ENCODE data around the gene MBOAT7.
"Not testable (repeated sequence)": the region's sequence is repeated elsewhere in the genome, so short reads cannot be mapped to it uniquely, and the experiment has no call there.

MBOAT7 gene, protein sequence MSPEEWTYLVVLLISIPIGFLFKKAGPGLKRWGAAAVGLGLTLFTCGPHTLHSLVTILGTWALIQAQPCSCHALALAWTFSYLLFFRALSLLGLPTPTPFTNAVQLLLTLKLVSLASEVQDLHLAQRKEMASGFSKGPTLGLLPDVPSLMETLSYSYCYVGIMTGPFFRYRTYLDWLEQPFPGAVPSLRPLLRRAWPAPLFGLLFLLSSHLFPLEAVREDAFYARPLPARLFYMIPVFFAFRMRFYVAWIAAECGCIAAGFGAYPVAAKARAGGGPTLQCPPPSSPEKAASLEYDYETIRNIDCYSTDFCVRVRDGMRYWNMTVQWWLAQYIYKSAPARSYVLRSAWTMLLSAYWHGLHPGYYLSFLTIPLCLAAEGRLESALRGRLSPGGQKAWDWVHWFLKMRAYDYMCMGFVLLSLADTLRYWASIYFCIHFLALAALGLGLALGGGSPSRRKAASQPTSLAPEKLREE

GRCh38 chr19:54189145-54189734, at the start of gene MBOAT7:
TSS of gene MBOAT7 (minus strand) at chr19:54189580. CDS start at chr19:54188508, 1,072 bp downstream.
- DNase-seq, result no peak

- DNase-seq, result no peak
Measured at GRCh38 chr19:54233941-54234340, 44.6 kb upstream of the MBOAT7 start.

- DNase-seq, result peak; percentile 88
Measured at GRCh38 chr19:54231077-54231931, 41.9 kb upstream of the MBOAT7 start.

DNA sequence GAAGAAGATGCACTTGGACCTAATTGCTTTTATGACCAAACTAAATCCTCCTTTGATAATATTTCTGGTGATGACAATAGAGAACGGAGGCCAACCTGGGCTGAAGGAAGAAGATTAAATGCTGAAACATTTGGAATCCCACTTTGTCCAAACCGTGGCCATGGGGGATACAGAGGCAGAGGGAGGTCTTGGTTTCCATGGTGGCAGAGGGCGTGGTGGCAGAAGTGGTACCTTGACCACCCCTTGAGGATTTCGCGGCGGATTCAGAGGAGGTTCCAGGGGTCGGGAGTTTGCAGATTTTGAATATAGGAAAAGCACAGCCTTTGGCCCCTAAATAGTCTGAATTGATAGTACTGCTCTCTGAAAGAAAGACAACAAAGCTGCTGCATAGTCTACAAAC, 40.7 kb upstream of the MBOAT7 start:
- DNase-seq, result no peak

- no peak for DNase-seq
Measured at GRCh38 chr19:54229146-54229545, 39.8 kb upstream of the MBOAT7 start.

DNA sequence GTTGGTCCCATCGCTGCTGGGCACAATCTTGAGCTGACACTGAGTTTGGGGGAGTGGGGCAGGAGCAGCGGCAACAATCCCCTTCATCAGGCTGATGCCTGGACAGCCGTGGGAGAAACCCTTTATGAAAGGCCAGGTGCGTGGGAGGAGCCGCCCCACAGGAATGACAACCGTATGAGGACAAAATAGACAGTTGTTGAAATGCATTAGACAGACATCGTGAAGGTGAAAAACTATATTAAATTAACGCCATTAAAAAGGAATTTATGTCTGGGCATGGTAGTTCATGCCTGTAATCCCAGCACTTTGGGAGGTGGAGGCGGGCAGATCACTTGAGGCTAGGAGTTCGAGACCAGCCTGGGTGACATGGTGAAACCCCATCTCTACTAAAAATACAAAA, 35.2 kb upstream of the MBOAT7 start:
- not testable (repeated sequence) for DNase-seq

- not testable (repeated sequence) for DNase-seq
Measured at GRCh38 chr19:54223937-54224281, 34.5 kb upstream of the MBOAT7 start.

GRCh38 chr19:54223277-54223936, 34.0 kb upstream of the MBOAT7 start:
- DNase-seq, result not testable (repeated sequence)

DNA sequence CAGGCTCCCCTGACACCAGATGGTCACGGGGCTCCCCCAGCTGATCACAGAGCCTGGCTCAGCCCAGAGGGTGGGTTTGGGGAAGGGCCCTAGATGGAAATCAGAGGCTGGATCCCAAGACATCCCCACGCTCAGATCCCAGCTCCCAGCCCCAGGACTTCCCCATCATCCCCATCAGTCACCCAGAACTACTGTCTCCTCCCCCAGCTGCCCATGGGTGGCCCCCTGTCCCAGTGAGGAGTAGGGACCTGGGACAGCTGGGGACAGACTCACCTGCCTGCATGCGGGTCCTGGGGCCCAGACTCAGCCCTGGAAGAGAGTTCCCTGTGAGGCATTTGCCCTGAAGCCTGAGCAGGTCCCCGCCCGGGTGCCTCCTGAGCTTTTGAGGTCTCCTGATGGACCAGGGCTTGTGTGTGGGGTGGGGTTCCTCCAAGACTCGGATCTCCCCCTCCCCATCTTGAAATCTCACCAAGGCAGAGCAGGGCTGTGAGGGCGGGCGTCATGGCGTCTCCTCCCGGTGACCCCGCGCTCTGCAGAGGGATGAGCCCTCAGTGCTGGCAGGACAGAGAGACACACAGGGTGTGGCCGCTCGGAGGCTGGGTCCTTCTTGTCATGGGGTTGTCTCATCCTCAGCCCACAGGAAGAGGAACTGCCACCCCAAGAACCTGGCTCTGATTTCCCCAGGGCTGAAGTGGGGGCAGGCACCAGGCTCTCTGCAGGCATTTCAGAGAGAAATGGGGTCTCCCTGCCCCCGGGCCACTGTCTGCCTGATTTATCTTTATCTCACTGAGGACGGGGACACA, 33.3 kb upstream of the MBOAT7 start, which contains the start of gene LILRB3:
TSS of gene LILRB3 (minus strand) at position 534 of the 803 bp plus-strand sequence. CDS start at position 503, 31 bp downstream.
- DNase-seq, result not testable (repeated sequence)

- not testable (repeated sequence) for DNase-seq
Measured at GRCh38 chr19:54221947-54222346, 32.6 kb upstream of the MBOAT7 start.

DNA sequence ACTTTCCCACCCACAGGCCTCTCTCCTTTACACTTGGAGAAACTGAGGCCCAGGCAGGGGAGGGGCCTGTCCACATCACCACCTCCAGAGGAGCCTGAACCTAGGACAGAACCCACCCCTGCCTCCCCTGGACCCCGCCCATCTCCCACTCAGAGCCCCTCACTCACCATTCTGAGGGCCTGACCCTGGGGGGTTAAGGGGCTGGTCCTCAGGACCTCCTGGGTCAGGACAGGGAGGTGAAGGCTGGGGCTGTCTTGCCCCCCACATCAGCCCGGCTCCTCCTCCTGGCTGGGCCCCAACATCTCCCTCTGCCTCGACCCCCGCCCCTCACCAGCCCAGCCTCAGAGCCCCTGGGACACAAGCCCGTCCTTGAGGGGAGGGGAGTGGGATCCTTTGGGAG, 30.3 kb upstream of the MBOAT7 start:
- DNase-seq, result not testable (repeated sequence)

GRCh38 chr19:54218960-54219661, 29.7 kb upstream of the MBOAT7 start:
- no peak for DNase-seq

DNA sequence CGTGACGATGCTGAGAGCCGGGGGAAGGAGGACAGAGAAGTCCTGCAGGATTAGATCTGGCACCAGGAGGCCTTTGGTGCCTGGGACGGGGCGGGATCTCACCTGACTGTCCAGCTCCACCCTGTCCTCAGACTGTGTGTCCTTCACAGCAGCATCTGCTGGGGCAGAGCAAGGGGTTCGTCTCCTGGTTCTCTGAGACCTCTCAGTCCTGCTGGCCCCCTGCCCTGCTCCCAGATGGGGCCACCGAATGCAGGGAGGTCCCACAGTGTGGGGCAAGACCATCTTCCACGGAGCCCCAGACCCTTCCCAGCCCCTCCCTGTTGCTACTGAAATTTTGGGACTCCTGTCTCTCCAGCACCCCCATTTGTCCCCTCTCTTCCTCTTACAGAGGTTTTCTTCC, 28.9 kb upstream of the MBOAT7 start:
- no peak for DNase-seq

DNA sequence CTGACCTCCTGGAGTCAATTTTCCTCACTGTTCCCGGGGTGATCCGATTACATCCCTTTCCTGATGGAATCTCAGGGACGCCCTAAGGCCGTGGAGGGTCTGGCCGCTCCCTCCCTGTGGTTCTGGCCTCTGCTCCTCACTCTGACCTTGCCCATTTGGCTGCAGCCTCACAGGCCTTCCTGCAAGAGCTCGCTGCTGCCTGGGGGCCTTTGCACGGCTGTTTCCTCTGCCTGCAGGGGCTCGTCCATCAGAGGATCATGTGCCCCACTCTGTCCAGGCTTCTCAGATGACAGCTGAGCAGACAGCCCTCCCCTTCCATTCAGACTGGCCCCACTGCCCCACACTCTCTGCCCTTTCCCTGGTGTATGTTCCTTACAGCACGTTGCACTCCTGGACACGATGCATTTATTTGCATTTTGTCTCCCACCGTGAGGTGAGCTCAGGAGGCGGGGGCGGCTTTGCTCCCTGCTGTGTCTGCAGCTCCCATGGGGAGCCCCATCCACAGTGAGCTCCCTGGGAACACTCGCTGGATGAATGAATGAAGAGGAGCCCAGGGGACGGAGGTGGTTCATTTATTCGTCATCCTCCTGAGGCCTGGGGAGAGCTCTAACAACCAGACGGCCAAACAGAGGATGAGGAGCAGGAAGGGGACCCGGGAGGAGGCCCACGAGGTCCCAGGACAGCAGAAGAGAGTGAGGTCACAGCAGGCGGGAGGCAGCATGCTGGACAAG, 28.3 kb upstream of the MBOAT7 start:
- DNase-seq, result not testable (repeated sequence)

- no peak for DNase-seq
Measured at GRCh38 chr19:54216869-54217268, 27.5 kb upstream of the MBOAT7 start.

DNA sequence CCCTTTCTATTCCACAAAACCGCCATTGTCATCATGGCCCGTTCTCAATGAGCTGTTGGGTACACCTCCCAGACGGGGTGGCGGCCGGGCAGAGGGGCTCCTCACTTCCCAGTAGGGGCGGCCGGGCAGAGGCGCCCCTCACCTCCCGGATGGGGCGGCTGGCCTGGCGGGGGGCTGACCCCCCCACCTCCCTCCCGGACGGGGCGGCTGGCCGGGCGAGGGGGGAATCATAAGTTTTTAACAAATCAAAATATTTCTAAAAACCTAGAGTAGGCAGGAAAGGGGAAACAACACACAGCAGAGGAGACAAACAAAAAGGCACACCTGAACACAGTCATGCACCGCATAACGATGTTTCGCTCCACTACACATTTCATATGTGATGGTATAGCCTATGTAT, 25.4 kb upstream of the MBOAT7 start:
- DNase-seq, result not testable (repeated sequence)

DNA sequence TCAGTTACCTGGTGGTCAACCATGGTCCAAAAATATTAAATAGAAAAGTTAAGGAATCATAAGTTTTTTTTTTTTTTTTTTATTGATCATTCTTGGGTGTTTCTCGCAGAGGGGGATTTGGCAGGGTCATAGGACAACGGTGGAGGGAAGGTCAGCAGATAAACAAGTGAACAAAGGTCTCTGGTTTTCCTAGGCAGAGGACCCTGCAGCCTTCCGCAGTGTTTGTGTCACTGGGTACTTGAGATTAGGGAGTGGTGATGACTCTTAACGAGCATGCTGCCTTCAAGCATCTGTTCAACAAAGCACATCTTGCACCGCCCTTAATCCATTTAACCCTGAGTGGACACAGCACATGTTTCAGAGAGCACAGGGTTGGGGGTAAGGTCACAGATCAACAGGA, 24.8 kb upstream of the MBOAT7 start:
- DNase-seq, result not testable (repeated sequence)

- no peak for DNase-seq
Measured at GRCh38 chr19:54211235-54211634, 21.9 kb upstream of the MBOAT7 start.

- no peak for DNase-seq
Measured at GRCh38 chr19:54209811-54210494, 20.6 kb upstream of the MBOAT7 start.

Data from activated T-cell treated with anti-CD3 and anti-CD28 coated beads, Interleukin-2, amount 50 U/mL, for 1 hour (primary cell).